ENCODE data around the gene RAB17.

RAB17 gene

DNA sequence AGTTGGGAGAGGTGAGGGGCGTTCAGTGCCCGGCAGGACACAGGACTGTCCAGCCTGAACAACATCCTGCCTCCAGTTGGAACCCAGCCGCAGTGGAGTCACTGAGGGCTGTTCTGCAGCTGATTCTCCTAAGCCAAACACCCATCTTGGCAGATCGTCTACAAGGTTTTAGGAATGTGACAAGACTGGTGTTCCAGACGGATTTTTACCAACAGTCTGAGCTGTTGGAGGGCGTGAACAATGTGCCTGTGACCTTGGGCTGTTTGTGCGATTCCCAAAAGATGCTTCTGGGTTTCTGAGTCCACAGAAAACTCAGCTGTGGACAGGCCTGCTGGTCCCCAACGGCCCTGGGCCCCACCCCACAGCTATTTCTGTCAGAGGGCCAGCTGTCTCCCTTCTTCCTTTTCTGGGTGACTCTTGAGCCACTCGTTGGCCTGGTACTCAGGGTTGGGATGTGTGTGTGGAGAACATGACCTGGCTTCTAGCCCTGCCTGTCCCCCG, 42.6 kb upstream of the RAB17 start:
- no peak for FAIRE-seq
- no peak for DNase-seq (ENCODE audit: insufficient read length, low spot score)

DNA sequence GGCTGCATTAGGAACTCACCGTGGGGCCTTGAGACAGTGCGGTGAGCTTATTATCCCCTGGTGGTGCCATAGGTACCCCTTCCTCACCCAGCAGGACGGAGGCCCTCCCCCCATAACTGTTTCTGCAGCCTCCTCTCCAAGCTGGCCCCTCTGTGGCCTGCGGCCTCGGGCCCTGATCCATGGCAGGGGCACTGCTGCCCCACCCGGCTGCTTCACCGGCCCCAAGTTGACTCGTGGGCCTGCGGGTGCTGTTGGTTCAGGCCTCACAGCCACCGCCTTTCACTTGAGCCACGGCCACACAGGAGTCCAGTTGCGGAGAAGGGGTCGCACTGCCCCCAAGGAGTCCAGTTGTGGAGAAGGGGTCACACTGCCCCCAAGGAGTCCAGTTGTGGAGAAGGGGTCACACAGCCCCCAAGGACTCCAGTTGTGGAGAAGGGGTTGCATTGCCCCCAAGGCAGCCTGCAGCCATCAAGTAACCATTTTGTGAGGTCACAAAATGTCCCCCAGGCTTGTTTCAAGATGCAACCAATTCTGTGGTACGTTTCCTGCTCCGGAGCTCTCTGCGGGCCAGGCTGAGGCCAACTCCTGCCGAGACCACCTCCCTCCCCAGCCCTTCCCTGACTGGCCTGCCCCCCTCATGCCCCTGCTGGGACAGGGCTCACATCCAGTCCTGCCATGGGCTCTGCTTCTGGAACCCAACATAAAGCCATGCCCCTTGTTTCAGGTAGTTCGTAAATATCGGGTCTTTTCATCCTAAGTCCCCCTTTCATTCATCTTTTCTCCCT, 41.5 kb upstream of the RAB17 start:
- DNase-seq (ENCODE audit: insufficient read length, low spot score) (no peak), FAIRE-seq (no peak)
- TF ChIP-seq CTCF (IDR thresholded peaks at IDR 0.05; ENCODE audit: insufficient read depth, missing control alignments): no peak

More for the DNA sequence above, 42.6 kb upstream of the RAB17 start:
- TF ChIP-seq CTCF (IDR thresholded peaks at IDR 0.05; ENCODE audit: insufficient read depth, missing control alignments): no peak

- FAIRE-seq: no peak
- TF ChIP-seq CTCF (IDR thresholded peaks at IDR 0.05; ENCODE audit: insufficient read depth, missing control alignments): no peak
- no peak for DNase-seq (ENCODE audit: insufficient read length, low spot score)
Observed at GRCh38 chr2:237631007-237631785, 40.7 kb upstream of the RAB17 start.

GRCh38 chr2:237630216-237631000, 39.9 kb upstream of the RAB17 start:
- DNase-seq (ENCODE audit: insufficient read length, low spot score): no peak
- no peak for FAIRE-seq
- TF ChIP-seq CTCF (IDR thresholded peaks at IDR 0.05; ENCODE audit: insufficient read depth, missing control alignments): no peak

GRCh38 chr2:237629739-237630138, 39.2 kb upstream of the RAB17 start:
- no peak for FAIRE-seq
- no peak for DNase-seq (ENCODE audit: insufficient read length, low spot score)
- no peak for TF ChIP-seq CTCF (IDR thresholded peaks at IDR 0.05; ENCODE audit: insufficient read depth, missing control alignments)

- TF ChIP-seq CTCF (IDR thresholded peaks at IDR 0.05; ENCODE audit: insufficient read depth, missing control alignments): no peak
- DNase-seq (ENCODE audit: insufficient read length, low spot score) (no peak), FAIRE-seq (no peak)
Observed at GRCh38 chr2:237629188-237629534, 38.6 kb upstream of the RAB17 start.

All from D721Med (cell line).